LNCAP (cell line): ENCODE measurements around the gene STT3B.

Experiments used
- CTCF ChIP-seq: fragments of 450-650 bp; IDR thresholded peaks from 2 replicates; pipeline ENCODE4 v1.5.1; 2017; ENCODE audit warnings: mild to moderate bottlenecking

The STT3B gene

GRCh38 chr3:31621314-31621713, 88.6 kb downstream of the STT3B start:
- TF ChIP-seq CTCF: no peak

- no peak for TF ChIP-seq CTCF
These were observed 90.0 kb downstream of the STT3B start for GRCh38 chr3:31622636-31623288.

DNA sequence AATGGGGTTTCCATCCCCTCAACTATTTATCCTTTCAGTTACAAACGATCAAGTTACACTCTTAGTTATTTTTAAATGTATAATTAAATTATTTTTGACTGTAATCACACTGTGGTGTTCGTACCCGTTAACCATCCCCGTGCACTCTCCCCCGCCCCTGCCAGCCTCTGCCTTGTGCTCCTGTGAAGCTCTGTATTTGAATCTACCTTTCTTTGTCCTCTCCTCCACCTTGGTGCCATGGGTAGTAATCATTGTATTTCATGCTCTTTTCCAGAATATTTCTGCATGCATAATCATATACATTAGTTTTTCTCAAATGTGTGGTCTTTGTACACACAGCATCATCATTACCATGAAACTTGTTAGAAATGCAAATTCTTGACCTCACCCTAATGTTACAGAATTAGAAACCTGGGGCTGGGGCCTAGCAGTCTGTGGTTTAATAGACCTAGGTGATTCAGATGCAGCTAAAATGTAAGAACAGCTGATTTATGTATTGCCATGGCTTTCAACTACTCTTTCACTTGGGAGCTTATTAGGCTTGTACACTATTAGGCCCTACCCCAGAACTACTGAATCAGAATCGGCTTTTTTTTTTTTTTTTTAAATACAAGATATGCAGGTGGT, 91.5 kb downstream of the STT3B start:
- no peak for TF ChIP-seq CTCF

DNA sequence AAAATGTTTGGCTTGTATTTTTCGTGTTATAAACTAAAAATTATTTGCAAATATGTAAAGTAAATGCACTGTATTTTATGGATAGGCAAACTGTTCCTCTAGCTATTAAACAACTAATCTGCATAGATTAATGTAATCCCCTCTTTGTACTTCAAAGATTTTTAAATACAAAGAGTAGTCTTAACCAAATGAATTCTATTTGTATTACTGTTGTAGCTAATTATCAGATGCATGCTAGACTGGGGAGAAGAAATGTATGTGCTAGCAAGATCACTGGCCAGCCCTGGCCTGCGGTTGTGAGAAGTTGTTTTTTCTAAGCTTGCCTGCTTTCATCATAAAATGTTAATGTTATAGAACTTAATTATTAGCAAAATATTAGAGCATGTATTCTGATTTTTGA, 92.6 kb downstream of the STT3B start:
- no peak for TF ChIP-seq CTCF

DNA sequence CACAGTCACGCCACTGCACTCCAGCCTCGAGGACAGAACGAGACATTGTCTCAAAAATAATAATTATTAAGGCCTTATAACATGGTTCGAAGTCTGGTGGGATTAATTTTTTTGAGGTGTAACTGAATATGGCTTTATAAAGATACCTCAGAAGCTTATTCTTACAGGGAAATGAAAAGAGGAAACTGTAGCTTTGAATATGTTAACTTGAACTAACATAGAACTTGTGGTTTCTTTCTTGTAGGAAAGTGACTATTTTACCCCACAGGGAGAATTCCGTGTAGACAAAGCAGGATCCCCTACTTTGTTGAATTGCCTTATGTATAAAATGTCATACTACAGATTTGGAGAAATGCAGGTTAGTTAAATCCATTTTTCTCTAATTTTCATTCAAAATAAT, 96.3 kb downstream of the STT3B start:
- no peak for TF ChIP-seq CTCF

- TF ChIP-seq CTCF: no peak
These were observed 101.8 kb downstream of the STT3B start for GRCh38 chr3:31634476-31634875.

DNA sequence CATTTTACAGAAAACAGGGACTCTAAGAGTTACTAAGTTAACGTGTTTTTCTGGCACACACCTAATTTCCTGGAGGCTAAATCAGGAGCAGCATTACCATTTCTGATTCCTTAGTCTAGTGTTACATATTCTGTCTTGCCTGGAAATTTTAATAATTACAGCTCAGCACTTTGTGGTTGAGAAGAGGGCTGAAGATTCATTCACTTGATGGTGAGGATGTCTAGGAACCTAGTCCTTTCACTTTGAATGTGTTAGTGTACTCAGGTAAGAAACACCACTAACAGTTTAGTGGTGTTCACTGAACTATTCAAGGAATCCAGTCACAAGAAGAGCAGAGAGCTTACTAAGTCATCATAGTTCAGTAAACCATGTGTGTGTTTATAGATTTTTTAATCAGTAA, 102.8 kb downstream of the STT3B start:
- no peak for TF ChIP-seq CTCF

DNA sequence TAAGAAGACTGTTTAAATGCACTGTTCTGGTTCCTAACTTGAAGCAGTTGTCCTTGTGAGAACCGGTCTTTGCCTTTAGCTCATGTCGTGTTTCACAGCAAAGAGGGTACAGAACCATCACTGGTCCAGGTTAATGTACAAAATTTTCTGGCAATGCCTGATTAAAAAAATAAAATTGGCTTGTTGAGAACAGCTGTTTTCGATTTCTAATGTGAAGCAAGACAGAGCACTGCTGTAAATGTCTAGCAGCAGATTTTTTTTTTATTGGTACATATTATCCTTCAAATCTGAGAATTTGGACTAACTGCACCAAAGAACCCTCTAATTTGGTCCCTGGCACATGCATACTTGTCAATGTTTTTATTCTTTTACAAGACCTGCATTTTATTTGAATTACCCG, 103.3 kb downstream of the STT3B start:
- no peak for TF ChIP-seq CTCF
